ENCODE data around the gene HPSE2. TPM values are rescaled to one million over a fixed set of nuclear protein-coding genes. Genes with fewer than 3 reads are reported as not detected.

Gene HPSE2
- total RNA-seq, 1 experiment from 2014 or later = 0.05 TPM

DNA sequence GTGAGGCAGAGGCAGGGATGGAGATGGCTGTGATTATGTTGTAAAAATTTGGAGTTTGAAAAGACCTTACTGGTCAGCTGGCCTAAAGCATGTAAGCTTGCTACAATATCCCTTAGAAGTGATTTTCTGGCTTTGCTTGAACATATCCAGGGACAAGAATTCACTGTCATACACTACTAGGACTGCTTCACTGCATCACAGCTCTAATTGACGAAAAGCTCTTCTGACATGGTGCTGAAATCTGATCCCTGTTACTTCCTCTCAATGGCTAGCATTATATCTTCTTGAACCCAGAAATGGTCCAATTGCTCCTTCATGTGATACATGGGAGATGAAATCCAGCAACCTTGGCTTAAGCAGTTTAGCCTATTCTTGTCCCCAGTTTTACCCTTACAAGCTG lies 591.2 kb downstream of the HPSE2 start:
- Histone ChIP-seq H3K36me3 (ENCODE audit: control insufficient read depth in 1 of 2, insufficient read depth in 2 of 2, low read length in 2 of 2) (no peaks in the 10 kb centered on the region), H2AFZ (ENCODE audit: low read depth, low read length, poor library complexity, severe bottlenecking) (no peak overlapping the region), H3K9me3 (ENCODE audit: control insufficient read depth in 1 of 2, insufficient read depth in 1 of 2, low read depth in 1 of 2, low read length in 2 of 2) (no peaks in the 10 kb centered on the region), H3K27ac (ENCODE audit: low read depth, low read length) (no peak overlapping the region), H3K4me1 (ENCODE audit: control insufficient read depth in 1 of 2, insufficient read depth in 2 of 2, low read length in 2 of 2) (no peaks in the 10 kb centered on the region), H3K27me3 (ENCODE audit: insufficient read depth, low read length) (peaks cover 46% of the 10 kb centered on the region), H3K9ac (ENCODE audit: low read length) (no peak overlapping the region), H3K4me2 (ENCODE audit: low read length) (no peak overlapping the region), H4K20me1 (ENCODE audit: insufficient read depth) (no peaks in the 10 kb centered on the region), H3K4me3 (replicated peaks in 1 of 2; ENCODE audit: low read depth in 1 of 2, low read length in 2 of 2) (no peak overlapping the region), H3K79me2 (ENCODE audit: insufficient read depth, low read length) (no peaks in the 10 kb centered on the region), H3K9me2 (ENCODE audit: insufficient read depth) (no peaks in the 10 kb centered on the region)
- TF ChIP-seq EGR1 (IDR thresholded peaks at IDR 0.05; ENCODE audit: low read depth) = no peak
- no peak for TF ChIP-seq FOSL1 (IDR thresholded peaks at IDR 0.05; ENCODE audit: low read depth)
- TF ChIP-seq, protein P1, sequence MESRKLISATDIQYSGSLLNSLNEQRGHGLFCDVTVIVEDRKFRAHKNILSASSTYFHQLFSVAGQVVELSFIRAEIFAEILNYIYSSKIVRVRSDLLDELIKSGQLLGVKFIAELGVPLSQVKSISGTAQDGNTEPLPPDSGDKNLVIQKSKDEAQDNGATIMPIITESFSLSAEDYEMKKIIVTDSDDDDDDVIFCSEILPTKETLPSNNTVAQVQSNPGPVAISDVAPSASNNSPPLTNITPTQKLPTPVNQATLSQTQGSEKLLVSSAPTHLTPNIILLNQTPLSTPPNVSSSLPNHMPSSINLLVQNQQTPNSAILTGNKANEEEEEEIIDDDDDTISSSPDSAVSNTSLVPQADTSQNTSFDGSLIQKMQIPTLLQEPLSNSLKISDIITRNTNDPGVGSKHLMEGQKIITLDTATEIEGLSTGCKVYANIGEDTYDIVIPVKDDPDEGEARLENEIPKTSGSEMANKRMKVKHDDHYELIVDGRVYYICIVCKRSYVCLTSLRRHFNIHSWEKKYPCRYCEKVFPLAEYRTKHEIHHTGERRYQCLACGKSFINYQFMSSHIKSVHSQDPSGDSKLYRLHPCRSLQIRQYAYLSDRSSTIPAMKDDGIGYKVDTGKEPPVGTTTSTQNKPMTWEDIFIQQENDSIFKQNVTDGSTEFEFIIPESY (IDR thresholded peaks at IDR 0.05; ENCODE audit: extremely low read depth, insufficient replicate concordance, low read length) = no peak
- CTCF ChIA-PET = no interaction called here
- BruUV-seq (replicated peaks) = no TSS peak
- POLR2A ChIA-PET = no interaction called here
- intact Hi-C loops (cut with micrococcal nuclease) = loop anchor here (5.0 kb wide), 1 partner anchor 48 kb away; no protein-coding TSS in a partner anchor
- RAD21 ChIA-PET (ENCODE audit: low non-redundant PET in 1 of 2, low total read pairs in 2 of 2, uncharacterized antibody in 2 of 2, unreplicated experiment in 2 of 2) = no interaction called here
- no peak for DNase-seq (ENCODE audit: low read depth, low spot score)
- ATAC-seq = no peak

DNA sequence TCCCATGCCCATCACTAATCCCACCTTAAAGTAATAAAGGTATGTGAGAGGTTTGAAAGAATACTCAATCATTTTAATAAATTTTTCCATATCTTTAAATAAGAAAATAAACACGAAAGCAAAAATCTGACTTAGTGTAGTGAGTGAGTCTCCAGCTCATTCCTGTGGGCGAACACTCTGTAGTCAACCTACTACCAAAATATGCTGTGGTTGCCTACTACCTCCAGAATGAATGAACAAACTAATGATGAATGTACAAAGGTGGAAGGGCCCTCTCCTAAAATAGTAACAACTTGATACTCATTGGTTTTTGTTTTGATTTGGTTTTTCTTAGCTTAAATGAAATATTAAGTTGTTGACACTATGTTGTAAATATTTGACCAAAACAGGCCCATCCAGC lies 593.4 kb downstream of the HPSE2 start:
- CTCF ChIA-PET = no interaction called here
- TF ChIP-seq, protein P1 (IDR thresholded peaks at IDR 0.05; ENCODE audit: extremely low read depth, insufficient replicate concordance, low read length) = no peak
- TF ChIP-seq, protein P2, sequence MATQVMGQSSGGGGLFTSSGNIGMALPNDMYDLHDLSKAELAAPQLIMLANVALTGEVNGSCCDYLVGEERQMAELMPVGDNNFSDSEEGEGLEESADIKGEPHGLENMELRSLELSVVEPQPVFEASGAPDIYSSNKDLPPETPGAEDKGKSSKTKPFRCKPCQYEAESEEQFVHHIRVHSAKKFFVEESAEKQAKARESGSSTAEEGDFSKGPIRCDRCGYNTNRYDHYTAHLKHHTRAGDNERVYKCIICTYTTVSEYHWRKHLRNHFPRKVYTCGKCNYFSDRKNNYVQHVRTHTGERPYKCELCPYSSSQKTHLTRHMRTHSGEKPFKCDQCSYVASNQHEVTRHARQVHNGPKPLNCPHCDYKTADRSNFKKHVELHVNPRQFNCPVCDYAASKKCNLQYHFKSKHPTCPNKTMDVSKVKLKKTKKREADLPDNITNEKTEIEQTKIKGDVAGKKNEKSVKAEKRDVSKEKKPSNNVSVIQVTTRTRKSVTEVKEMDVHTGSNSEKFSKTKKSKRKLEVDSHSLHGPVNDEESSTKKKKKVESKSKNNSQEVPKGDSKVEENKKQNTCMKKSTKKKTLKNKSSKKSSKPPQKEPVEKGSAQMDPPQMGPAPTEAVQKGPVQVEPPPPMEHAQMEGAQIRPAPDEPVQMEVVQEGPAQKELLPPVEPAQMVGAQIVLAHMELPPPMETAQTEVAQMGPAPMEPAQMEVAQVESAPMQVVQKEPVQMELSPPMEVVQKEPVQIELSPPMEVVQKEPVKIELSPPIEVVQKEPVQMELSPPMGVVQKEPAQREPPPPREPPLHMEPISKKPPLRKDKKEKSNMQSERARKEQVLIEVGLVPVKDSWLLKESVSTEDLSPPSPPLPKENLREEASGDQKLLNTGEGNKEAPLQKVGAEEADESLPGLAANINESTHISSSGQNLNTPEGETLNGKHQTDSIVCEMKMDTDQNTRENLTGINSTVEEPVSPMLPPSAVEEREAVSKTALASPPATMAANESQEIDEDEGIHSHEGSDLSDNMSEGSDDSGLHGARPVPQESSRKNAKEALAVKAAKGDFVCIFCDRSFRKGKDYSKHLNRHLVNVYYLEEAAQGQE (IDR thresholded peaks at IDR 0.05; ENCODE audit: low read depth) = no peak
- TF ChIP-seq, protein P3, sequence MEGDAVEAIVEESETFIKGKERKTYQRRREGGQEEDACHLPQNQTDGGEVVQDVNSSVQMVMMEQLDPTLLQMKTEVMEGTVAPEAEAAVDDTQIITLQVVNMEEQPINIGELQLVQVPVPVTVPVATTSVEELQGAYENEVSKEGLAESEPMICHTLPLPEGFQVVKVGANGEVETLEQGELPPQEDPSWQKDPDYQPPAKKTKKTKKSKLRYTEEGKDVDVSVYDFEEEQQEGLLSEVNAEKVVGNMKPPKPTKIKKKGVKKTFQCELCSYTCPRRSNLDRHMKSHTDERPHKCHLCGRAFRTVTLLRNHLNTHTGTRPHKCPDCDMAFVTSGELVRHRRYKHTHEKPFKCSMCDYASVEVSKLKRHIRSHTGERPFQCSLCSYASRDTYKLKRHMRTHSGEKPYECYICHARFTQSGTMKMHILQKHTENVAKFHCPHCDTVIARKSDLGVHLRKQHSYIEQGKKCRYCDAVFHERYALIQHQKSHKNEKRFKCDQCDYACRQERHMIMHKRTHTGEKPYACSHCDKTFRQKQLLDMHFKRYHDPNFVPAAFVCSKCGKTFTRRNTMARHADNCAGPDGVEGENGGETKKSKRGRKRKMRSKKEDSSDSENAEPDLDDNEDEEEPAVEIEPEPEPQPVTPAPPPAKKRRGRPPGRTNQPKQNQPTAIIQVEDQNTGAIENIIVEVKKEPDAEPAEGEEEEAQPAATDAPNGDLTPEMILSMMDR (IDR thresholded peaks at IDR 0.05 in 2 of 3, conservative IDR thresholded peaks at IDR 0.05 in 1 of 3; ENCODE audit: borderline replicate concordance in 1 of 3, insufficient read depth in 1 of 3, low read depth in 2 of 3, low read length in 2 of 3) = no peak
- TF ChIP-seq CBX3 (IDR thresholded peaks at IDR 0.05; ENCODE audit: low read depth) (no peak), FOSL1 (IDR thresholded peaks at IDR 0.05; ENCODE audit: low read depth) (no peak), TCF7L2 (IDR thresholded peaks at IDR 0.05; ENCODE audit: borderline replicate concordance, extremely low read depth, insufficient read depth, insufficient read length) (no peak)
- TF ChIP-seq, protein P4, sequence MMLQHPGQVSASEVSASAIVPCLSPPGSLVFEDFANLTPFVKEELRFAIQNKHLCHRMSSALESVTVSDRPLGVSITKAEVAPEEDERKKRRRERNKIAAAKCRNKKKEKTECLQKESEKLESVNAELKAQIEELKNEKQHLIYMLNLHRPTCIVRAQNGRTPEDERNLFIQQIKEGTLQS (IDR thresholded peaks at IDR 0.05) = no peak

More for the DNA sequence above, 593.4 kb downstream of the HPSE2 start:
- no peaks in the 10 kb centered on the region for H3K36me3 ChIP-seq (ENCODE audit: control insufficient read depth in 1 of 2, insufficient read depth in 2 of 2, low read length in 2 of 2)
- H4K20me1 ChIP-seq (ENCODE audit: insufficient read depth) = no peaks in the 10 kb centered on the region
- H3K27me3 ChIP-seq (ENCODE audit: insufficient read depth, low read length) = peaks cover 30% of the 10 kb centered on the region
- no peaks in the 10 kb centered on the region for H3K9me2 ChIP-seq (ENCODE audit: insufficient read depth)
- no peak overlapping the region for H3K27ac ChIP-seq (ENCODE audit: low read depth, low read length)
- intact Hi-C loops (cut with micrococcal nuclease) = loop anchor here (5.0 kb wide), 1 partner anchor 50 kb away; no protein-coding TSS in a partner anchor
- no peak overlapping the region for H3K4me3 ChIP-seq (replicated peaks in 1 of 2; ENCODE audit: low read depth in 1 of 2, low read length in 2 of 2)
- H3K79me2 ChIP-seq (ENCODE audit: insufficient read depth, low read length) = no peaks in the 10 kb centered on the region
- DNase-seq (ENCODE audit: low read depth, low spot score) = no peak
- no peak overlapping the region for H3K4me2 ChIP-seq (ENCODE audit: low read length)
- H3K4me1 ChIP-seq (ENCODE audit: control insufficient read depth in 1 of 2, insufficient read depth in 2 of 2, low read length in 2 of 2) = no peaks in the 10 kb centered on the region
- no peak for ATAC-seq
- no peaks in the 10 kb centered on the region for H3K9me3 ChIP-seq (ENCODE audit: control insufficient read depth in 1 of 2, insufficient read depth in 1 of 2, low read depth in 1 of 2, low read length in 2 of 2)
- no TSS peak for BruUV-seq (replicated peaks)
- no peak overlapping the region for H3K9ac ChIP-seq (ENCODE audit: low read length)
- H2AFZ ChIP-seq (ENCODE audit: low read depth, low read length, poor library complexity, severe bottlenecking) = no peak overlapping the region
- ChIA-PET POLR2A (no interaction called here), RAD21 (ENCODE audit: low non-redundant PET in 1 of 2, low total read pairs in 2 of 2, uncharacterized antibody in 2 of 2, unreplicated experiment in 2 of 2) (no interaction called here)

Measured in HCT116 (cell line).